Vagina (tissue), 2 donors: ENCODE measurements around the gene TMEM150A. TPM values are rescaled to one million over a fixed set of nuclear protein-coding genes. Genes with fewer than 3 reads are reported as not detected.
A peak's percentile ranks its signal among the peaks of the same experiment; 100 is the strongest.

Experiments used
- DNase-seq, 2 donors: peaks; one replicate each; pipeline ENCODE4 v3.0.0-alpha.2; 2017; ENCODE audit errors: extremely low spot score in 2 of 2
- H3K27ac ChIP-seq: fragments of 200-600 bp; sonication (generic); one replicate; pipeline ENCODE4 v1.5.1; 2019
- H3K27me3 ChIP-seq: fragments of 200-600 bp; sonication (generic); one replicate; pipeline ENCODE4 v1.5.1; 2019
- H3K36me3 ChIP-seq, 2 donors: fragments of 200-600 bp; sonication (generic); one replicate each; pipeline ENCODE4 v1.5.1; 2017 to 2019
- H3K4me1 ChIP-seq: fragments of 200-600 bp; sonication (generic); one replicate; pipeline ENCODE4 v1.5.1; 2019
- H3K4me3 ChIP-seq, 2 donors: fragments of 200-600 bp; sonication (generic); 1 replicate in 1 of 2; 2 replicates in 1 of 2; pipeline ENCODE4 v1.5.1; 2016 to 2019
- H3K9me3 ChIP-seq: fragments of 200-600 bp; sonication (generic); one replicate; pipeline ENCODE4 v1.5.1; 2019
- CTCF ChIP-seq, 3 experiments: fragments of 450-650 bp in 2 of 3; fragments of 200-600 bp in 1 of 3; sonication (generic) in 1 of 3; IDR thresholded peaks; one replicate each; pipeline ENCODE4 v1.5.1; 2017 to 2019; ENCODE audit warnings: antibody characterized with exemption in 3 of 3, mild to moderate bottlenecking in 2 of 3, moderate library complexity in 2 of 3
- POLR2A ChIP-seq, 2 donors: fragments of 450-650 bp; IDR thresholded peaks; one replicate each; pipeline ENCODE4 v1.6.1; 2017; ENCODE audit warnings: antibody characterized with exemption in 2 of 2, mild to moderate bottlenecking in 2 of 2, moderate library complexity in 2 of 2
- POLR2AphosphoS5 ChIP-seq, 2 donors: sonication (generic); formaldehyde crosslinking; IDR thresholded peaks; one replicate each; pipeline ENCODE4 v1.9.0; 2017; ENCODE audit warnings: antibody characterized with exemption in 2 of 2, mild to moderate bottlenecking in 2 of 2, low read depth in 1 of 2; ENCODE audit not compliant: insufficient read depth in 1 of 2
- intact Hi-C: fragments of 100-400 bp; cut with DNase I; formaldehyde crosslinking; loops from one replicate; pipeline ENCODE4 v1.15.1; 2023
- total RNA-seq: library from RNA; depleted of rRNA; stranded (reverse); fragments of >200 nt; gene quantifications from one replicate; pipeline ENCODE4 v1.2.3, GENCODE V29; 2016

Gene TMEM150A
- total RNA-seq, 1 donor from 2014 or later, result 22.6 TPM

DNA sequence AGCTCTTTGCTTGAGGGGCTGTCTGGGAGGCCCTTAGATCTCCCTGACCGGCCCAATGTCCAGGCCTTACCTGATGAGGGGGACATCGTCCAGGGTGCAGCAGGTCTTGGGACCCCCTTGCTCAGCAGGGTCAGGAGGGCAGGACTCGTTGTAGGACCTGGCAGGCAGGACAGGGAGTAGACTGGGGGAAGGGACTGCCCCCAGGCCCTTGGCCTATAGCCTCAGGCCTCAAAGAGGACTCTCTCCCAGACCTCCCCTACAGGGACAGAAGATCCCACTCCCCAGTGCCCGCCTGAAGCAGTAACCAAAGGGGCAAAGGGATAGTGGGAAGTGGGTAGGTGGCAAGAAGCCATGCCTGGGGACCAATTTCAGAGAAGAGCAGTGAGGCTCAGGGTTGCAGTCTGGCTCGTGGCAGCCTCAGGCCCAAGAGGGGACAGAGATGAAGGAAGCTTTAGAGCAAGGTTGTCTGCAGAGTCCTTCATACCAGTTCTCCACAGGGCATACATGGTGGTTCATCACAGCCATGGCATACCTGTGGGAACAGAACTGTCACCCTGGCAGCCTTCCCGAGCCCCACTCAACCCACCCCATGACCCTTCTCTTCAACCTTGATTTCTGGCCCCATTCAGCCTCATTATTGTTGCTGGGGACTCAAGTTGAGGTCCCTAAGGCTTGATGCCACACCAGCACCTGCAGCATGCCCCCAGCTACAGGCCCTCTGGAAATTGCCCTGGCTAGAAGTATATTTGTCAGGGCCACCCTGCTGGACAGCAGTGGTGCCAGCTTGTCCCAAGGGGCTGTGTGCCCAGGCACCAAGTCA is 1.3 kb downstream of the TMEM150A start:
- H3K9me3 ChIP-seq, result no peaks in the 10 kb centered on the region
- no peak for DNase-seq
- intact Hi-C loops, result loop anchor here (10.0 kb wide), 1 partner anchor 56 kb away; no protein-coding TSS in a partner anchor

GRCh38 chr2:85600235-85600575 is 2.3 kb downstream of the TMEM150A start:
- TF ChIP-seq CTCF (IDR thresholded peaks at IDR 0.05) (no peak), POLR2A (IDR thresholded peaks at IDR 0.05) (no peak), POLR2AphosphoS5 (IDR thresholded peaks at IDR 0.05; ENCODE audit: insufficient read depth in 1 of 2, low read depth in 1 of 2) (no peak)
- peaks cover 51% of the 10 kb centered on the region for H3K4me1 ChIP-seq
- intact Hi-C loops, result loop anchor here (10.0 kb wide), 1 partner anchor 55 kb away; no protein-coding TSS in a partner anchor

More for the DNA sequence above, 1.3 kb downstream of the TMEM150A start:
- peaks cover 0 to 24% of the 10 kb centered on the region in 2 donors for H3K36me3 ChIP-seq
- TF ChIP-seq POLR2A (IDR thresholded peaks at IDR 0.05) (no peak), CTCF (IDR thresholded peaks at IDR 0.05) (no peak), POLR2AphosphoS5 (IDR thresholded peaks at IDR 0.05; ENCODE audit: insufficient read depth in 1 of 2, low read depth in 1 of 2) (no peak)
- peaks cover 59% of the 10 kb centered on the region for H3K4me1 ChIP-seq
- H3K4me3 ChIP-seq, result peak overlapping the region; percentile 70 to 76
- peak overlapping the region; percentile 90 for H3K27ac ChIP-seq
- H3K27me3 ChIP-seq, result no peaks in the 10 kb centered on the region

GRCh38 chr2:85599468-85600234 is 2.8 kb downstream of the TMEM150A start:
- Histone ChIP-seq H3K27me3 (no peaks in the 10 kb centered on the region), H3K9me3 (no peaks in the 10 kb centered on the region), H3K4me3 (no peak overlapping the region), H3K4me1 (peaks cover 50% of the 10 kb centered on the region), H3K27ac (no peak overlapping the region), H3K36me3 (peaks cover 0 to 24% of the 10 kb centered on the region in 2 donors)
- TF ChIP-seq POLR2AphosphoS5 (IDR thresholded peaks at IDR 0.05; ENCODE audit: insufficient read depth in 1 of 2, low read depth in 1 of 2) (no peak), POLR2A (IDR thresholded peaks at IDR 0.05) (no peak), CTCF (IDR thresholded peaks at IDR 0.05) (no peak)
- no peak for DNase-seq
- intact Hi-C loops, result loop anchor here (10.0 kb wide), 1 partner anchor 55 kb away; no protein-coding TSS in a partner anchor

More at GRCh38 chr2:85600235-85600575, 2.3 kb downstream of the TMEM150A start:
- Histone ChIP-seq H3K4me3 (no peak overlapping the region), H3K27me3 (no peaks in the 10 kb centered on the region), H3K36me3 (peaks cover 0 to 24% of the 10 kb centered on the region in 2 donors), H3K27ac (no peak overlapping the region), H3K9me3 (no peaks in the 10 kb centered on the region)
- DNase-seq, result no peak

GRCh38 chr2:85598594-85599340 is 3.7 kb downstream of the TMEM150A start:
- H3K27ac ChIP-seq, result no peak overlapping the region
- TF ChIP-seq POLR2AphosphoS5 (IDR thresholded peaks at IDR 0.05; ENCODE audit: insufficient read depth in 1 of 2, low read depth in 1 of 2) (no peak), CTCF (IDR thresholded peaks at IDR 0.05) (no peak)
- H3K27me3 ChIP-seq, result no peaks in the 10 kb centered on the region
- intact Hi-C loops, result no loop called here
- no peaks in the 10 kb centered on the region for H3K9me3 ChIP-seq
- H3K4me1 ChIP-seq, result peaks cover 46% of the 10 kb centered on the region
- H3K4me3 ChIP-seq, result no peak overlapping the region
- peaks cover 0 to 24% of the 10 kb centered on the region in 2 donors for H3K36me3 ChIP-seq
- DNase-seq, result no peak
